Choroid plexus epithelial cell (primary cell): ENCODE results near the gene AVPR2.

Experiments
- DNase-seq: peaks from one replicate; pipeline ENCODE4 v3.0.0-alpha.2; 2010; ENCODE audit warnings: low read depth
- H3K4me3 ChIP-seq: 2 replicates; pipeline ENCODE4 v1.5.1; 2011; ENCODE audit warnings: low read depth, mild to moderate bottlenecking, control low read depth, low read length, moderate library complexity
- CTCF ChIP-seq: conservative IDR thresholded peaks from 2 replicates; pipeline ENCODE4 v1.5.1; 2011; ENCODE audit warnings: low read depth, mild to moderate bottlenecking, control low read depth, inconsistent platforms, low read length, moderate library complexity

AVPR2 gene

GRCh38 chrX:153906126-153906917, 1.8 kb downstream of the AVPR2 start:
- no peak overlapping the region for H3K4me3 ChIP-seq
- DNase-seq, result no peak
- no peak for TF ChIP-seq CTCF

- H3K4me3 ChIP-seq, result no peak overlapping the region
- DNase-seq, result no peak
- no peak for TF ChIP-seq CTCF
Observed at GRCh38 chrX:153907456-153907855, 3.0 kb downstream of the AVPR2 start.

- DNase-seq, result no peak
- no peak overlapping the region for H3K4me3 ChIP-seq
- no peak for TF ChIP-seq CTCF
Observed at GRCh38 chrX:153908219-153908860, 3.9 kb downstream of the AVPR2 start.

GRCh38 chrX:153909024-153909979, 4.8 kb downstream of the AVPR2 start:
- no peak for DNase-seq
- no peak overlapping the region for H3K4me3 ChIP-seq
- no peak for TF ChIP-seq CTCF

GRCh38 chrX:153909980-153910360, 5.5 kb downstream of the AVPR2 start:
- no peak overlapping the region for H3K4me3 ChIP-seq
- DNase-seq, result no peak
- no peak for TF ChIP-seq CTCF

- no peak overlapping the region for H3K4me3 ChIP-seq
- TF ChIP-seq CTCF, result no peak
- DNase-seq, result no peak
Observed at GRCh38 chrX:153910446-153910845, 6.0 kb downstream of the AVPR2 start.
